ENCODE results near the gene CFAP119.

CFAP119 gene

GRCh38 chr16:30782486-30783279, 20.8 kb upstream of the CFAP119 start:
- peaks cover 19% of the 10 kb centered on the region for H3K4me1 ChIP-seq
- no peak overlapping the region for H3K4me2 ChIP-seq
- no peak overlapping the region for H3K27ac ChIP-seq
- peaks cover 71% of the 10 kb centered on the region for H4K20me1 ChIP-seq
- H3K4me3 ChIP-seq = no peak overlapping the region
- H3K9me3 ChIP-seq = no peaks in the 10 kb centered on the region
- no peak for TF ChIP-seq Cebpa-rat (IDR thresholded peaks at IDR 0.05)
- H3K27me3 ChIP-seq = no peaks in the 10 kb centered on the region
- no peak overlapping the region for H3K9ac ChIP-seq
- H3K36me3 ChIP-seq = peaks cover 74% of the 10 kb centered on the region

- H4K20me1 ChIP-seq = peaks cover 72% of the 10 kb centered on the region
- H3K4me2 ChIP-seq = no peak overlapping the region
- peak overlapping the region; percentile 18; the same call in 1 of the 2 replicates for H3K9ac ChIP-seq
- H3K4me1 ChIP-seq = peaks cover 25% of the 10 kb centered on the region
- peaks cover 77% of the 10 kb centered on the region for H3K36me3 ChIP-seq
- H3K27ac ChIP-seq = no peak overlapping the region
- no peaks in the 10 kb centered on the region for H3K27me3 ChIP-seq
- no peak for TF ChIP-seq Cebpa-rat (IDR thresholded peaks at IDR 0.05)
- no peak overlapping the region for H3K4me3 ChIP-seq
- H3K9me3 ChIP-seq = no peaks in the 10 kb centered on the region
Measured at GRCh38 chr16:30780549-30780948, 18.7 kb upstream of the CFAP119 start.

GRCh38 chr16:30780021-30780420, 18.2 kb upstream of the CFAP119 start:
- no peaks in the 10 kb centered on the region for H3K9me3 ChIP-seq
- peaks cover 68% of the 10 kb centered on the region for H4K20me1 ChIP-seq
- no peaks in the 10 kb centered on the region for H3K27me3 ChIP-seq
- H3K4me2 ChIP-seq = no peak overlapping the region
- TF ChIP-seq Cebpa-rat (IDR thresholded peaks at IDR 0.05) = no peak
- H3K27ac ChIP-seq = no peak overlapping the region
- H3K4me1 ChIP-seq = peaks cover 21% of the 10 kb centered on the region
- H3K4me3 ChIP-seq = no peak overlapping the region
- H3K36me3 ChIP-seq = peaks cover 72% of the 10 kb centered on the region
- H3K9ac ChIP-seq = 0 out of 2 replicates have a peak overlapping the region, but pooled peaks have one; percentile 18

- peaks cover 71% of the 10 kb centered on the region for H3K36me3 ChIP-seq
Measured at GRCh38 chr16:30779596-30779995, 17.7 kb upstream of the CFAP119 start.

GRCh38 chr16:30778549-30779244, 16.8 kb upstream of the CFAP119 start:
- H4K20me1 ChIP-seq = peaks cover 77% of the 10 kb centered on the region
- no peak overlapping the region for H3K4me3 ChIP-seq
- no peak overlapping the region for H3K9ac ChIP-seq
- H3K4me1 ChIP-seq = peaks cover 26% of the 10 kb centered on the region
- H3K4me2 ChIP-seq = no peak overlapping the region
- H3K36me3 ChIP-seq = peaks cover 72% of the 10 kb centered on the region
- TF ChIP-seq Cebpa-rat (IDR thresholded peaks at IDR 0.05) = no peak
- H3K9me3 ChIP-seq = no peaks in the 10 kb centered on the region
- H3K27me3 ChIP-seq = no peaks in the 10 kb centered on the region
- no peak overlapping the region for H3K27ac ChIP-seq

More at GRCh38 chr16:30779596-30779995, 17.7 kb upstream of the CFAP119 start:
- H3K4me2 ChIP-seq = no peak overlapping the region
- peaks cover 69% of the 10 kb centered on the region for H4K20me1 ChIP-seq
- peaks cover 23% of the 10 kb centered on the region for H3K4me1 ChIP-seq
- H3K9me3 ChIP-seq = no peaks in the 10 kb centered on the region
- TF ChIP-seq Cebpa-rat (IDR thresholded peaks at IDR 0.05) = no peak
- H3K27ac ChIP-seq = no peak overlapping the region
- no peak overlapping the region for H3K9ac ChIP-seq
- no peaks in the 10 kb centered on the region for H3K27me3 ChIP-seq
- no peak overlapping the region for H3K4me3 ChIP-seq

GRCh38 chr16:30777591-30778297, 15.9 kb upstream of the CFAP119 start:
- H3K27ac ChIP-seq = no peak overlapping the region

GRCh38 chr16:30775392-30776188, 13.7 kb upstream of the CFAP119 start:
- H3K9me3 ChIP-seq = no peaks in the 10 kb centered on the region
- peak overlapping the region; percentile 90 for H3K4me3 ChIP-seq
- H4K20me1 ChIP-seq = peaks cover 72% of the 10 kb centered on the region
- peaks cover 26% of the 10 kb centered on the region for H3K4me1 ChIP-seq
- peaks cover 74% of the 10 kb centered on the region for H3K36me3 ChIP-seq
- peak; percentile 74 for TF ChIP-seq Cebpa-rat (IDR thresholded peaks at IDR 0.05)
- H3K27me3 ChIP-seq = no peaks in the 10 kb centered on the region
- peak overlapping the region; percentile 97 for H3K4me2 ChIP-seq
- H3K27ac ChIP-seq = peak overlapping the region; percentile 95
- peak overlapping the region; percentile 95 for H3K9ac ChIP-seq

More at GRCh38 chr16:30777591-30778297, 15.9 kb upstream of the CFAP119 start:
- Histone ChIP-seq H4K20me1 (peaks cover 77% of the 10 kb centered on the region), H3K4me3 (no peak overlapping the region), H3K36me3 (peaks cover 72% of the 10 kb centered on the region), H3K27me3 (no peaks in the 10 kb centered on the region), H3K4me1 (peaks cover 26% of the 10 kb centered on the region), H3K4me2 (peak overlapping the region; percentile 97; the same call in 1 of the 2 replicates), H3K9me3 (no peaks in the 10 kb centered on the region), H3K9ac (no peak overlapping the region)
- no peak for TF ChIP-seq Cebpa-rat (IDR thresholded peaks at IDR 0.05)

GRCh38 chr16:30775131-30775391, 13.2 kb upstream of the CFAP119 start:
- Histone ChIP-seq H3K36me3 (peaks cover 74% of the 10 kb centered on the region), H3K4me3 (peak overlapping the region; percentile 90), H3K4me2 (peak overlapping the region; percentile 97)

More at GRCh38 chr16:30775131-30775391, 13.2 kb upstream of the CFAP119 start:
- Histone ChIP-seq H3K4me1 (peaks cover 26% of the 10 kb centered on the region), H3K27me3 (no peaks in the 10 kb centered on the region), H3K27ac (peak overlapping the region; percentile 95), H3K9me3 (no peaks in the 10 kb centered on the region), H4K20me1 (peaks cover 66% of the 10 kb centered on the region), H3K9ac (peak overlapping the region; percentile 95)
- TF ChIP-seq Cebpa-rat (IDR thresholded peaks at IDR 0.05) = no peak

All from BLaER1 (cell line).